Brain microvascular endothelial cell (primary cell): ENCODE measurements around the gene HRH2.

Experiments
- DNase-seq: peaks from one replicate; pipeline ENCODE4 v3.0.0-alpha.2; 2020
- H3K27ac ChIP-seq: fragments of 250-450 bp; sonication (Bioruptor Pico); 2 replicates; pipeline ENCODE4 v1.5.1; 2020; ENCODE audit warnings: mild to moderate bottlenecking, moderate library complexity
- H3K27me3 ChIP-seq: fragments of 250-450 bp; sonication (Bioruptor Pico); replicated peaks from 2 replicates; pipeline ENCODE4 v1.5.1; 2020; ENCODE audit warnings: mild to moderate bottlenecking
- H3K36me3 ChIP-seq: fragments of 250-450 bp; sonication (Bioruptor Pico); replicated peaks from 2 replicates; pipeline ENCODE4 v1.5.1; 2020; ENCODE audit warnings: mild to moderate bottlenecking
- H3K4me3 ChIP-seq: 2 replicates; pipeline ENCODE4 v1.5.1; 2011; ENCODE audit warnings: low read depth, mild to moderate bottlenecking, control low read depth, low read length, moderate library complexity
- CTCF ChIP-seq: IDR thresholded peaks from 2 replicates; pipeline ENCODE4 v1.5.1; 2011; ENCODE audit warnings: low read depth, mild to moderate bottlenecking, moderate library complexity, low read length, control low read depth, inconsistent platforms; ENCODE audit errors: missing control alignments
- in situ Hi-C: cut with HindIII; loops from 2 replicates; pipeline ENCODE4 v1.10.0; 2017; ENCODE audit warnings: low sequenced_read_pairs, low pct_ligation_motif_present

HRH2 gene

GRCh38 chr5:175743676-175744210, 85.9 kb downstream of the HRH2 start:
- H3K27me3 ChIP-seq, result no peaks in the 10 kb centered on the region

GRCh38 chr5:175745210-175745609, 87.3 kb downstream of the HRH2 start:
- H3K27ac ChIP-seq, result no peak overlapping the region
- H3K4me3 ChIP-seq, result no peak overlapping the region
- DNase-seq, result no peak
- no peaks in the 10 kb centered on the region for H3K36me3 ChIP-seq
- no peak for TF ChIP-seq CTCF
- H3K27me3 ChIP-seq, result no peaks in the 10 kb centered on the region
- in situ Hi-C loops, result no loop called here

More at GRCh38 chr5:175743676-175744210, 85.9 kb downstream of the HRH2 start:
- peak; percentile 4 for DNase-seq
- H3K27ac ChIP-seq, result no peak overlapping the region
- no peak overlapping the region for H3K4me3 ChIP-seq
- no peak for TF ChIP-seq CTCF
- in situ Hi-C loops, result no loop called here
- H3K36me3 ChIP-seq, result no peaks in the 10 kb centered on the region

GRCh38 chr5:175746851-175747250, 89.0 kb downstream of the HRH2 start:
- Histone ChIP-seq H3K4me3 (no peak overlapping the region), H3K27me3 (no peaks in the 10 kb centered on the region), H3K36me3 (no peaks in the 10 kb centered on the region), H3K27ac (no peak overlapping the region)
- in situ Hi-C loops, result no loop called here
- no peak for TF ChIP-seq CTCF
- DNase-seq, result peak; percentile 3

- no peak for TF ChIP-seq CTCF
- no peak overlapping the region for H3K4me3 ChIP-seq
- no peak for DNase-seq
- in situ Hi-C loops, result no loop called here
- H3K36me3 ChIP-seq, result no peaks in the 10 kb centered on the region
- no peaks in the 10 kb centered on the region for H3K27me3 ChIP-seq
- no peak overlapping the region for H3K27ac ChIP-seq
Observed at GRCh38 chr5:175747539-175748060, 89.7 kb downstream of the HRH2 start.

GRCh38 chr5:175748650-175749049, 90.8 kb downstream of the HRH2 start:
- Histone ChIP-seq H3K27me3 (no peaks in the 10 kb centered on the region), H3K36me3 (no peaks in the 10 kb centered on the region), H3K4me3 (no peak overlapping the region), H3K27ac (no peak overlapping the region)
- in situ Hi-C loops, result no loop called here
- no peak for DNase-seq
- no peak for TF ChIP-seq CTCF

- DNase-seq, result no peak
- Histone ChIP-seq H3K27me3 (no peaks in the 10 kb centered on the region), H3K36me3 (no peaks in the 10 kb centered on the region), H3K27ac (no peak overlapping the region), H3K4me3 (no peak overlapping the region)
- TF ChIP-seq CTCF, result no peak
- in situ Hi-C loops, result no loop called here
Observed at GRCh38 chr5:175749591-175749990, 91.7 kb downstream of the HRH2 start.
